Astrocyte (in vitro differentiated cells and primary cell): Measurements from ENCODE around the gene HOXD9. TPM values are rescaled to one million over a fixed set of nuclear protein-coding genes. Genes with fewer than 3 reads are reported as not detected.

Experiments
- DNase-seq: peaks from one replicate; pipeline ENCODE4 v3.0.0-alpha.2; 2010; ENCODE audit warnings: low read depth
- FAIRE-seq: peaks from 2 replicates; lab custom pipeline; 2011; peaks lifted over from hg19 to GRCh38; lab: Jason Lieb, UNC
- H2AFZ ChIP-seq: 2 replicates; pipeline ENCODE4 v1.6.0; 2012; ENCODE audit warnings: low read depth, low read length, inconsistent platforms
- H3K27ac ChIP-seq: 2 replicates; pipeline ENCODE4 v1.5.1; 2011; ENCODE audit warnings: low read depth, low read length, inconsistent platforms
- H3K27me3 ChIP-seq: 2 replicates; pipeline ENCODE4 v1.6.0; 2011; ENCODE audit warnings: low read length, inconsistent platforms; ENCODE audit not compliant: insufficient read depth
- H3K36me3 ChIP-seq: 2 replicates; pipeline ENCODE4 v1.5.1; 2011; ENCODE audit warnings: low read length, inconsistent platforms; ENCODE audit not compliant: insufficient read depth
- H3K4me1 ChIP-seq: 2 replicates; pipeline ENCODE4 v1.5.1; 2011; ENCODE audit warnings: low read length, inconsistent platforms; ENCODE audit not compliant: insufficient read depth
- H3K4me2 ChIP-seq: 2 replicates; pipeline ENCODE4 v1.6.0; 2012; ENCODE audit warnings: low read length, inconsistent platforms
- H3K4me3 ChIP-seq: 2 replicates; pipeline ENCODE4 v1.5.1; 2011; ENCODE audit warnings: low read depth, mild to moderate bottlenecking, low read length, inconsistent platforms; ENCODE audit not compliant: insufficient read depth
- H3K79me2 ChIP-seq: 2 replicates; pipeline ENCODE4 v1.6.0; 2012; ENCODE audit warnings: mild to moderate bottlenecking, low read length, inconsistent platforms; ENCODE audit not compliant: insufficient read depth
- H3K9ac ChIP-seq: 2 replicates; pipeline ENCODE4 v1.6.0; 2012; ENCODE audit warnings: mild to moderate bottlenecking, low read length, inconsistent platforms
- H3K9me3 ChIP-seq: 2 replicates; pipeline ENCODE4 v1.5.1; 2012; ENCODE audit warnings: low read depth, mild to moderate bottlenecking, low read length, inconsistent platforms; ENCODE audit not compliant: insufficient read depth
- H4K20me1 ChIP-seq: 2 replicates; pipeline ENCODE4 v1.6.0; 2012; ENCODE audit warnings: low read length, inconsistent platforms; ENCODE audit not compliant: insufficient read depth
- H3K27ac Mint-ChIP-seq: one replicate; pipeline ENCODE4 v1.8.0; 2021; ENCODE audit warnings: mild to moderate bottlenecking, mixed read lengths; ENCODE audit not compliant: unreplicated experiment
- H3K27me3 Mint-ChIP-seq: one replicate; pipeline ENCODE4 v1.8.0; 2021; ENCODE audit warnings: low read depth, mixed read lengths; ENCODE audit not compliant: unreplicated experiment
- H3K36me3 Mint-ChIP-seq: one replicate; pipeline ENCODE4 v1.8.0; 2021; ENCODE audit warnings: low read depth, mixed read lengths; ENCODE audit not compliant: unreplicated experiment
- H3K4me1 Mint-ChIP-seq: one replicate; pipeline ENCODE4 v1.8.0; 2021; ENCODE audit warnings: low read depth, mixed read lengths; ENCODE audit not compliant: unreplicated experiment
- H3K4me3 Mint-ChIP-seq: one replicate; pipeline ENCODE4 v1.8.0; 2021; ENCODE audit warnings: mild to moderate bottlenecking, moderate library complexity, mixed read lengths; ENCODE audit not compliant: unreplicated experiment
- H3K9me3 Mint-ChIP-seq: one replicate; pipeline ENCODE4 v1.8.0; 2021; ENCODE audit warnings: mild to moderate bottlenecking, mixed read lengths; ENCODE audit not compliant: unreplicated experiment
- CTCF ChIP-seq: IDR thresholded peaks from 2 replicates; pipeline ENCODE4 v1.5.1; 2011; ENCODE audit warnings: low read depth, mild to moderate bottlenecking, inconsistent platforms, low read length, moderate library complexity; ENCODE audit not compliant: insufficient read depth
- EZH2 ChIP-seq: IDR thresholded peaks from 2 replicates; pipeline ENCODE4 v1.6.1; 2012; ENCODE audit warnings: mild to moderate bottlenecking, low read length, inconsistent platforms; ENCODE audit not compliant: insufficient read depth
- total RNA-seq: library from RNA; stranded (reverse); gene quantifications from 2 replicates; pipeline ENCODE4 v1.2.1, GENCODE V29; 2021

HOXD9 gene
- total RNA-seq, 1 donor from 2014 or later: not detected

GRCh38 chr2:176157499-176158185 is 35.1 kb downstream of the HOXD9 start:
- Histone ChIP-seq H2AFZ (no peak overlapping the region), H3K36me3 (no peaks in the 10 kb centered on the region), H3K4me2 (peak overlapping the region; percentile 82), H3K4me3 (peak overlapping the region; percentile 36), H3K9ac (peak overlapping the region; percentile 70), H4K20me1 (no peaks in the 10 kb centered on the region), H3K9me3 (peaks cover 4% of the 10 kb centered on the region), H3K4me1 (no peaks in the 10 kb centered on the region), H3K27ac (peak overlapping the region; percentile 42), H3K79me2 (no peaks in the 10 kb centered on the region), H3K27me3 (peaks cover 90% of the 10 kb centered on the region)
- DNase-seq (no peak), FAIRE-seq (no peak)
- no peaks in the 10 kb centered on the region for H3K4me1 Mint-ChIP-seq
- H3K36me3 Mint-ChIP-seq: peaks cover 3% of the 10 kb centered on the region
- TF ChIP-seq EZH2 (peak; percentile 79), CTCF (no peak)
- H3K27me3 Mint-ChIP-seq: peaks cover 87% of the 10 kb centered on the region
- H3K27ac Mint-ChIP-seq: peak overlapping the region; percentile 47
- peaks cover 19% of the 10 kb centered on the region for H3K9me3 Mint-ChIP-seq
- no peak overlapping the region for H3K4me3 Mint-ChIP-seq

DNA sequence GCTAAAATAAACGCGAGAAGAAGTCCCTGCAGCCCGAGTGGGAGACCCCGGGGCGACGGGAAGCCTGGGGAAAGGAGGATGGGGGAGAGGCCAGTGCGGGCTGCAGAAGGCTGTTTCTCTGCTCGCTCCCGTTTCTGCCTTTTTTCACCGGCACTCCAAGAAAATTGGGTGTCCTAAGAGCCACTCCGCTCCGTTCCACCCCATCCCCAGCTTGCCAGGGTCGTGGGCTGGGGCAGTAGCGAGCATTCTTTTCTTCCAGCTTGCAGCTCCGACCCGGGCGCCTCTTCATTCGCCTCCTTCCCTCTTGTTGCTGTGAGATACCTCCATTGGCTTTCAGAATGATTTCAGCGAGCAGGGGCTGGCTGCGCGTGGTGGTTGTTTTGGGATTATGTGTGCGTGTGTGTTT is 35.7 kb downstream of the HOXD9 start:
- H3K27ac Mint-ChIP-seq: peak overlapping the region; percentile 38
- Histone ChIP-seq H3K27ac (peak overlapping the region; percentile 42), H3K27me3 (peaks cover 88% of the 10 kb centered on the region), H3K4me2 (peak overlapping the region; percentile 82), H3K9me3 (peaks cover 4% of the 10 kb centered on the region), H3K36me3 (no peaks in the 10 kb centered on the region), H3K4me3 (peak overlapping the region; percentile 36), H2AFZ (no peak overlapping the region), H3K9ac (peak overlapping the region; percentile 70), H4K20me1 (no peaks in the 10 kb centered on the region), H3K79me2 (no peaks in the 10 kb centered on the region), H3K4me1 (peaks cover 2% of the 10 kb centered on the region)
- peaks cover 86% of the 10 kb centered on the region for H3K27me3 Mint-ChIP-seq
- no peak overlapping the region for H3K4me3 Mint-ChIP-seq
- no peaks in the 10 kb centered on the region for H3K4me1 Mint-ChIP-seq
- no peak for TF ChIP-seq EZH2
- TF ChIP-seq CTCF: no peak
- peaks cover 3% of the 10 kb centered on the region for H3K36me3 Mint-ChIP-seq
- no peak for FAIRE-seq
- peaks cover 21% of the 10 kb centered on the region for H3K9me3 Mint-ChIP-seq
- no peak for DNase-seq
